NCI-H1436 (cell line): ENCODE measurements around the gene NCOA6.
A peak's percentile ranks its signal among the peaks of the same experiment; 100 is the strongest.

Experiments used
- DNase-seq: peaks from one replicate; lab custom pipeline; 2025; lab: John Stamatoyannopoulos, UW

The NCOA6 gene

GRCh38 chr20:34704177-34705007, 121.1 kb downstream of the NCOA6 start, which contains the start of gene TP53INP2:
TP53INP2 (plus strand) TSS chr20:34704344; CDS start chr20:34708740, 4,396 bp downstream.
- peak; percentile 93 for DNase-seq

- DNase-seq: no peak
Observed at GRCh38 chr20:34703424-34704176, 121.9 kb downstream of the NCOA6 start.

GRCh38 chr20:34703061-34703423, 122.4 kb downstream of the NCOA6 start:
- no peak for DNase-seq

GRCh38 chr20:34701405-34702085, 123.9 kb downstream of the NCOA6 start:
- DNase-seq: no peak

GRCh38 chr20:34693414-34693813, 132.0 kb downstream of the NCOA6 start:
- no peak for DNase-seq

- no peak for DNase-seq
Observed at GRCh38 chr20:34691838-34692237, 133.6 kb downstream of the NCOA6 start.

- DNase-seq: no peak
Observed at GRCh38 chr20:34689486-34689885, 136.0 kb downstream of the NCOA6 start.

GRCh38 chr20:34683667-34684066, 141.8 kb downstream of the NCOA6 start:
- no peak for DNase-seq

GRCh38 chr20:34680586-34681175, 144.8 kb downstream of the NCOA6 start:
- no peak for DNase-seq

GRCh38 chr20:34676642-34677373, 148.6 kb downstream of the NCOA6 start, which contains the start of gene PIGU:
PIGU (minus strand) TSS chr20:34677092; CDS start chr20:34677085, 7 bp downstream.
- DNase-seq: peak; percentile 92

GRCh38 chr20:34675993-34676641, 149.3 kb downstream of the NCOA6 start:
- DNase-seq: no peak

GRCh38 chr20:34675561-34675960, 149.9 kb downstream of the NCOA6 start:
- DNase-seq: no peak

GRCh38 chr20:34673412-34673811, 152.0 kb downstream of the NCOA6 start:
- DNase-seq: no peak

GRCh38 chr20:34669094-34669493, 156.4 kb downstream of the NCOA6 start:
- no peak for DNase-seq
